ENCODE data around the gene WFS1. TPM values are rescaled to one million over a fixed set of nuclear protein-coding genes. Genes with fewer than 3 reads are reported as not detected.

The WFS1 gene
- total and polyA plus RNA-seq, 4 donors: 11.9 to 66.1 (median 53.1) TPM

DNA sequence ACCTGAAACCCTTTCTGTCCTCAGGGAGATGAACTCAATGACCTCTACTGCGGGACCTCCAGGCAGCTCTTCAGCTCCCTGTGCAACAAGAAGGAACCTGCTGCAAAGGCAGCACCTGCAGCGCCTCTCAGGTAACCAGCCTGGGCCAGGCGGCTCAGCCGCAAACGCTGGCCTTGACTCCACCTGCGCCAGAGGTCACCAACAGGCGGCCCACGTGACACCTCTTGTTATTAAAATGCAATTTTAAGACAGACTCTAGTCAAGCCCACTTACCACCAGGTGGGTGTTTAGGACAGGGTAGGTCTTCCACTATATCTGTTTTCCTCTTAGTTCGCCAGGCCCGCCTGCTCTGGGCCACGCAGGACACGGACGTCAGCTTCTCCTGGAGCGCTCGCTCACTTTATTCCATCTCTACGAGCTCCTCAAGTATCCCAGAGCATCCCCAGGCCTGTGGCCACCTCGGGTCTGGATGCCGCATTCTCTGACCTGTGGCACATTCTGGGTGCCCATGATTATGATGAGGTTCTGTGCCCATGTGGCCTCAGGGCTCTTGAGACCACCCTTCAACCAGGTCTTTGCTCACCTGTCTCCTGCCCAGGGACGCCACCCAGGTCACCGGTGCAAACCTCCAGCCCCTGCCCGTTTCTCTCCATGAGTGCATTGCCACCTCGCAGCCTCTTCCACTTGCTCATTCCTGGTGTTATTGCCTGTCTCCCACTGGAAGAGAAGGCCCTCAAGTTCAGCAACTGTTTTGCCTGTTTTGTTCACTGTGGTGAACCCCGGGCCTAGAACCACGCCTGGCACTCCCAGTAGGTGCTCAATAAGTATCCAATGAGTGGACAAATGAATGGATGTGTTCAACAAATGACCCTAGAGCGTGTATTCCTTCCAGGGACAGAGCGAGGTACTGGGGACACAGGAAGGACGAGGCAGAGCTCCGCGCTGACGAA lies 36.5 kb upstream of the WFS1 start:
- no peaks in the 10 kb centered on the region for H3K9me3 ChIP-seq (ENCODE audit: control insufficient read depth, low read length)
- no peaks in the 10 kb centered on the region for H3K36me3 ChIP-seq (ENCODE audit: control insufficient read depth in 1 of 2, insufficient read depth in 2 of 2, low read length in 1 of 2)
- no peak overlapping the region for H3K27ac ChIP-seq (ENCODE audit: low read depth in 1 of 2, low read length in 2 of 2)
- 85 to 86% methylated on average over 30 of the region's 30 CpGs for WGBS, 2 donors
- intact Hi-C loops (cut with DNase I): no loop called here
- no peak for ATAC-seq (ENCODE audit: low FRiP score)
- H3K4me1 ChIP-seq (ENCODE audit: control insufficient read depth in 1 of 2, insufficient read depth in 2 of 2, low read length in 2 of 2): no peaks in the 10 kb centered on the region
- no peak overlapping the region for H3K4me3 ChIP-seq (ENCODE audit: low read length in 2 of 2)
- H3K27me3 ChIP-seq (ENCODE audit: control insufficient read depth in 1 of 2, insufficient read depth in 2 of 2, low read length in 1 of 2): no peaks in the 10 kb centered on the region
- DNase-seq: peak in 1 of 2 donors; percentile 56

DNA sequence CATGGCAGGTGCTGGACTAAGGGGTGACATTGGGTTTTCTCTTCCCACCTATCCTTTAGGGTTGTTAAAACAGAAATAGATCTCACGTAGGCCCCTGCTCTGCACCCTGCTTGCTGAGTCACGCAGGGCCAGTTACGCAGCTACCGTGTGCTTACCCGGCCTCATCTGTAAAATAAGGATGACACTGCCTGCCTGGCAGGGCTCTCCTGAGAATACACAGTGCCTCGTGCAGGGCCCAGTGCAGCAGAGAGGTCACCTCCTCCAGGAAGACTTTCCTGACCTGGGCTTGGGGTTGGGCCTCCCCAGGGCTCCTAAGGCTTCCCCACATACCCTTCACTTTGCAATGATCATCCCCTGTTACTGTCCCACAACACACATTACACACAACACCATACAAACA lies 35.7 kb upstream of the WFS1 start:
- intact Hi-C loops (cut with DNase I): no loop called here
- Histone ChIP-seq H3K36me3 (ENCODE audit: control insufficient read depth in 1 of 2, insufficient read depth in 2 of 2, low read length in 1 of 2) (no peaks in the 10 kb centered on the region), H3K4me1 (ENCODE audit: control insufficient read depth in 1 of 2, insufficient read depth in 2 of 2, low read length in 2 of 2) (no peaks in the 10 kb centered on the region), H3K4me3 (ENCODE audit: low read length in 2 of 2) (no peak overlapping the region), H3K27ac (ENCODE audit: low read depth in 1 of 2, low read length in 2 of 2) (no peak overlapping the region), H3K27me3 (ENCODE audit: control insufficient read depth in 1 of 2, insufficient read depth in 2 of 2, low read length in 1 of 2) (no peaks in the 10 kb centered on the region), H3K9me3 (ENCODE audit: control insufficient read depth, low read length) (no peaks in the 10 kb centered on the region)
- DNase-seq (peak in 1 of 2 donors; percentile 26), ATAC-seq (ENCODE audit: low FRiP score) (no peak)
- 78 to 81% methylated on average over 6 of the region's 6 CpGs for WGBS, 2 donors

DNA sequence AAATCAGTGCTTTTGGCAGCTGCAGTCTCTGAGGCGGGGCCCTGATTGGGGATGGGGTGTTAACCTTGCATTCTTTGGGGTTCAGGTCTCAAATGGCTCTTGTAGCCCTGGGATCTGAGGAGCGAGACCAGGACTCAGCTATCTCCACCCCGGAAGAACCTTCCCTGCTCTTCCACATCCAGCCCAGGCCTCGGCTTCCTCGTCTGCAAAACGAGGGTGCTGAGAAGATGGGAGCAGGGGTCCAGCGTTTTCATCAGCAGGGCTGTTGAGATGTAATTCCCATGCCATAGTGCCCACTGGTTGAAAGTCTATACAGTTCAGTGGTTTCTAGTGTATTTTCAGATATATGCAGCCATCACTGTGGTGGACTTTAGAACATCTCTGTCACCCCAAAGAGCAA lies 34.6 kb upstream of the WFS1 start:
- Histone ChIP-seq H3K27me3 (ENCODE audit: control insufficient read depth in 1 of 2, insufficient read depth in 2 of 2, low read length in 1 of 2) (no peaks in the 10 kb centered on the region), H3K4me3 (ENCODE audit: low read length in 2 of 2) (no peak overlapping the region), H3K9me3 (ENCODE audit: control insufficient read depth, low read length) (no peaks in the 10 kb centered on the region), H3K27ac (ENCODE audit: low read depth in 1 of 2, low read length in 2 of 2) (no peak overlapping the region), H3K4me1 (ENCODE audit: control insufficient read depth in 1 of 2, insufficient read depth in 2 of 2, low read length in 2 of 2) (no peaks in the 10 kb centered on the region), H3K36me3 (ENCODE audit: control insufficient read depth in 1 of 2, insufficient read depth in 2 of 2, low read length in 1 of 2) (no peaks in the 10 kb centered on the region)
- intact Hi-C loops (cut with DNase I): no loop called here
- no peak for DNase-seq
- no peak for ATAC-seq (ENCODE audit: low FRiP score)
- 82 to 84% methylated on average over 7 of the region's 7 CpGs for WGBS, 2 donors

DNA sequence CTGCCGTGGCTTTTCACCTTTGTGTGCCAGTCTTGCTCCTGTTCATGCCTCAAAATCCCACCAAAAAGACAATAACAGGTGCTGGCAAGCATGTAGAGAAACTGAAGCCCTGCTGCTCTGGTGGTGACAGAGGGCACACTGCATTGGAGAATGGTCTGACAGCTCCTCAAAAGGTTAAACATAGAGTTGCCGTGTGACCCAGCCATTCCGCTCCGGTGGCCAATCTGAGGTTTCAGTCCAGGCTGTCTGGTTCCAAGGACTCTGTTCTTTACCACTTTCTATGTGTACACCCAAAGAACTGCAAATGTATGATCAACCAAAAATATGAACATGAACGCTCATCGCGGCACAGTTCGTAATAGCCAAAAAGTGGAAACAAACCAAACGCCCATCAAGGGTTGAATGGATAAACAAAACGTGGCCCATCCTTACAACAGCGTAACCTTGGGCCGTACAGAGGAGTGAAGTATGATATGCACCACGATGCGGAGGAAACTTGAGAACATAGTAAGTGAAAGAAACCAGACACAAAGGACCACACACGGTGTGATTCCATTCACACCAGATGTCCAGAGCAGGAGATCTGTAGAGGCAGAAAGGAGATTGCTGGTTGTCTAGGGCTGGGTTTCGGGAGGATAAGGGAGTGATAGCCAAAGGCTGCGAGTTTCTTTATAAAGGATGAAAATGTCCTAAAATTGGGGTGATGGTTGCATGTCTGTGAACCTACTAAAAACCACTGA lies 33.6 kb upstream of the WFS1 start:
- no peak overlapping the region for H3K4me3 ChIP-seq (ENCODE audit: low read length in 2 of 2)
- no peaks in the 10 kb centered on the region for H3K27me3 ChIP-seq (ENCODE audit: control insufficient read depth in 1 of 2, insufficient read depth in 2 of 2, low read length in 1 of 2)
- H3K36me3 ChIP-seq (ENCODE audit: control insufficient read depth in 1 of 2, insufficient read depth in 2 of 2, low read length in 1 of 2): no peaks in the 10 kb centered on the region
- ATAC-seq (ENCODE audit: low FRiP score): no peak
- H3K27ac ChIP-seq (ENCODE audit: low read depth in 1 of 2, low read length in 2 of 2): no peak overlapping the region
- H3K4me1 ChIP-seq (ENCODE audit: control insufficient read depth in 1 of 2, insufficient read depth in 2 of 2, low read length in 2 of 2): no peaks in the 10 kb centered on the region
- intact Hi-C loops (cut with DNase I): no loop called here
- DNase-seq: peak in 1 of 2 donors; percentile 17
- WGBS, 2 donors: 57 to 61% methylated on average over 17 of the region's 17 CpGs
- no peaks in the 10 kb centered on the region for H3K9me3 ChIP-seq (ENCODE audit: control insufficient read depth, low read length)

DNA sequence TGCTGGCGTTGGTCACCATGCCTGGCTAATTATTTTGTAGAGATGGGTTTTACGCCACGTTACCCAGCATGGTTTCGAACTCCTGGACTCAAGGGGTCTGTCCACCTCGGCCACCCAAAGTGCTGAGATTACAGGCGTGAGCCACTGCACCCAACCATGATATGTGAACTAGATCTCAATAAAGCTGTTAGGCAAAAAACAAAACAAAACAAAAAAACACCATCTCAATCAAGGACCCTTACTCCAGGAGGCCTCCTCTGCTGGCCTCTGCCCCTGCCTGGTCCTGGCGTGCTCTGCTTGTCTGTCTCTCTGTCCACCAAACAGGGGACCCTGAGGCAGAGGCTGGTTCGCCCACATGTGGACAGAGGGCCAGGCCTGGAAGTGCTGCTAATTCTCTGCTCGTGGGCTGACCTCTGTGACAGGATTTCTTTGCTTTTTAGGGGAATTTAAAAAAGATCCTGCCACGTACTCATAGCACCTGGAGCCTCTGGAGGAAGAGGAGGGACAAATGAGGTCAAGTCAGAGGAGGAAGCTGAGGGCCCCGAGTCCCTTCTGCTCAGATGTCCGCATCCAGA lies 32.7 kb upstream of the WFS1 start:
- Histone ChIP-seq H3K4me1 (ENCODE audit: control insufficient read depth in 1 of 2, insufficient read depth in 2 of 2, low read length in 2 of 2) (no peaks in the 10 kb centered on the region), H3K36me3 (ENCODE audit: control insufficient read depth in 1 of 2, insufficient read depth in 2 of 2, low read length in 1 of 2) (no peaks in the 10 kb centered on the region), H3K9me3 (ENCODE audit: control insufficient read depth, low read length) (no peaks in the 10 kb centered on the region), H3K27me3 (ENCODE audit: control insufficient read depth in 1 of 2, insufficient read depth in 2 of 2, low read length in 1 of 2) (no peaks in the 10 kb centered on the region), H3K4me3 (ENCODE audit: low read length in 2 of 2) (no peak overlapping the region), H3K27ac (ENCODE audit: low read depth in 1 of 2, low read length in 2 of 2) (no peak overlapping the region)
- WGBS, 2 donors: 74 to 75% methylated on average over 12 of the region's 12 CpGs
- ATAC-seq (ENCODE audit: low FRiP score) (no peak), DNase-seq (peak in 1 of 2 donors; percentile 37)
- intact Hi-C loops (cut with DNase I): no loop called here

DNA sequence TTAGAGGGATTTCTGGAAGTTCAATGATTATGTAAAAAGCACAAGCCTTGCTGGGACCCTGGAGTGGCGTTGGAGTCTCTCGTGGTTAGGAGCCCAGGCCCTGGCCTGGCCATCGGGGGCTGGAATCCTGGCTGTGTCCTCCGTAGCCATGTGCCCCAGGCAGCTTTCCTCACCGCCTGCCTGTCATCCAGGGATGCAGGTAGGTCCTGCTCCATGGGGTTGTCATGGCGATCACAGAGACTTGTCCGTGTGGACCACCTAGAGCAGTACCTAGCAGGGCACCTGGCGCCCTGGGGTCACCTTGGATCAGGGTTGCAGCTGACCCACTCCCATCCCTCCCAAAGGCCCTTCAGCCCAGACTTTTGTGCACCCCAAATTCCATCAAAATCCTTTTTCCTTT lies 30.2 kb upstream of the WFS1 start:
- intact Hi-C loops (cut with DNase I): no loop called here
- no peak overlapping the region for H3K27ac ChIP-seq (ENCODE audit: low read depth in 1 of 2, low read length in 2 of 2)
- ATAC-seq (ENCODE audit: low FRiP score) (no peak), DNase-seq (peak in 1 of 2 donors; percentile 57)
- WGBS, 2 donors: 75 to 78% methylated on average over 8 of the region's 8 CpGs
- H3K27me3 ChIP-seq (ENCODE audit: control insufficient read depth in 1 of 2, insufficient read depth in 2 of 2, low read length in 1 of 2): no peaks in the 10 kb centered on the region
- H3K4me1 ChIP-seq (ENCODE audit: control insufficient read depth in 1 of 2, insufficient read depth in 2 of 2, low read length in 2 of 2): no peaks in the 10 kb centered on the region
- peaks cover 7% of the 10 kb centered on the region for H3K9me3 ChIP-seq (ENCODE audit: control insufficient read depth, low read length)
- no peak overlapping the region for H3K4me3 ChIP-seq (ENCODE audit: low read length in 2 of 2)
- H3K36me3 ChIP-seq (ENCODE audit: control insufficient read depth in 1 of 2, insufficient read depth in 2 of 2, low read length in 1 of 2): no peaks in the 10 kb centered on the region

DNA sequence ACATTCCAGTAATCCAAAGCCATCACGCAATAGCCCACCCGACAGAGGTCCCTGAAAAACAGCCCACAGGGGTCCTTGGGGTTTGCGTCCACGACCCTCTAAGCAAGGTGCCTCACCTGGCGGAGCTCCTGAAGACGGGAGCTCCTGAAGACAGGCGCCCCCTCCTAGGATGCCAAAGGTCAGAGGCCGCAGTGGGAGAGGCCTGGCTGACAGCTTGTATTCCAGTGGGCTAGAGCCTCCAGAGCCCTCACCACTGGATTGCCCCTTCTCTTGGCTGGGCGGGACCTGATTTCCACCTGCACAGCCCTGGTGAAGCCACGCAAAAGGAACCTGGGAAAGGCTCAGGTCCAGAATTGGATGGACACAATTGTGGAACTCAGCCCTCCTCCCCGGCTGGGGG lies 29.7 kb upstream of the WFS1 start:
- Histone ChIP-seq H3K4me3 (ENCODE audit: low read length in 2 of 2) (no peak overlapping the region), H3K4me1 (ENCODE audit: control insufficient read depth in 1 of 2, insufficient read depth in 2 of 2, low read length in 2 of 2) (no peaks in the 10 kb centered on the region), H3K27me3 (ENCODE audit: control insufficient read depth in 1 of 2, insufficient read depth in 2 of 2, low read length in 1 of 2) (no peaks in the 10 kb centered on the region), H3K9me3 (ENCODE audit: control insufficient read depth, low read length) (peaks cover 9% of the 10 kb centered on the region), H3K36me3 (ENCODE audit: control insufficient read depth in 1 of 2, insufficient read depth in 2 of 2, low read length in 1 of 2) (no peaks in the 10 kb centered on the region), H3K27ac (ENCODE audit: low read depth in 1 of 2, low read length in 2 of 2) (no peak overlapping the region)
- intact Hi-C loops (cut with DNase I): no loop called here
- ATAC-seq (ENCODE audit: low FRiP score) (no peak), DNase-seq (peak in 1 of 2 donors; percentile 30)
- 76 to 78% methylated on average over 11 of the region's 11 CpGs for WGBS, 2 donors

DNA sequence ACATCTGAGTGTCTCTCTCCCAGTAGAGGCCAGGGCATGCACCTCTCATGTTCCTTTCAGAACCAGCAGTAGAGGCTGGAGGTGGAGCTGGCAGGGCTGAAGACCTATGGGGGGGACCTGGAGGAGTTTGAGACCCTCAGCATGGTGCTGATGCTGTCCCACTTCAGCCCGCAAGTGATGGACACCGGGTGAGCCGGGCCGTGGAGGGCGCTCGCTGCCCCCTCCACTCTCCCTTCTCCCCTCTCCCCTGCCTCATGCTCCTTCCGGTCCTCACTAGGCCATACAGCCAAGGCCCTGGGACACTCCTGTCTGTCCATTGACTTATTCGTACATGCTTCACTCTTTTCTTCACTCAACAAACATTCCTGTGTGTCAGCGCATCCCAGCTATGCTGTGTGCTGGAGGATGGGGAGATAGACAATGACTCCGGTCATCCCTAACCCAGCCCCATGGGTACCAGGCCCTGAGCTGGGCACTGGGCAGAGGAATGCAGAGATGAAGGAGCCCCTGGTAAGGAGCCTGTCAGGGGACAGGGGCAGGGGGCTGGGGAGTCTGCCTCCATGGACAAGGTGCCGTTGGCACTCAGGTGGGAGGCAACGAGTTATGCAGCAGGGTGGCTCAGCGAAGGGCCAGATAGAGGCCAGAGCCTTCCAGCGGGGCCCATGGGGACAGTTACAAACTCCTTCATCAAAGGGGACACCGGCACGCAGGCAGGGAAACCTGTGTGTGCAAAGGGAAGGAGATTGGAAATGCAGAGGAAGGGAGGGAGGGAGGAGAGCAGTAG lies 28.4 kb upstream of the WFS1 start:
- no peak overlapping the region for H3K27ac ChIP-seq (ENCODE audit: low read depth in 1 of 2, low read length in 2 of 2)
- DNase-seq (peak in 1 of 2 donors; percentile 61), ATAC-seq (ENCODE audit: low FRiP score) (no peak)
- no peaks in the 10 kb centered on the region for H3K4me1 ChIP-seq (ENCODE audit: control insufficient read depth in 1 of 2, insufficient read depth in 2 of 2, low read length in 2 of 2)
- WGBS, 2 donors: 80 to 83% methylated on average over 16 of the region's 16 CpGs
- H3K9me3 ChIP-seq (ENCODE audit: control insufficient read depth, low read length): peaks cover 11% of the 10 kb centered on the region
- no peaks in the 10 kb centered on the region for H3K27me3 ChIP-seq (ENCODE audit: control insufficient read depth in 1 of 2, insufficient read depth in 2 of 2, low read length in 1 of 2)
- H3K36me3 ChIP-seq (ENCODE audit: control insufficient read depth in 1 of 2, insufficient read depth in 2 of 2, low read length in 1 of 2): no peaks in the 10 kb centered on the region
- intact Hi-C loops (cut with DNase I): no loop called here
- H3K4me3 ChIP-seq (ENCODE audit: low read length in 2 of 2): no peak overlapping the region

Data from aorta (tissue), 5 donors.